Sigmoid colon (tissue), 7 donors: ENCODE data around the gene RETREG1. TPM values are rescaled to one million over a fixed set of nuclear protein-coding genes. Genes with fewer than 3 reads are reported as not detected.

Experiments used
- DNase-seq: peaks from one replicate; pipeline ENCODE4 v3.0.0-alpha.2; 2019
- H3K27ac ChIP-seq, 4 donors: fragments of 200-600 bp; sonication (generic); one replicate each; pipeline ENCODE4 v1.5.1; 2016 to 2019; ENCODE audit warnings: mild to moderate bottlenecking in 1 of 4
- H3K27me3 ChIP-seq, 3 donors: fragments of 200-600 bp; sonication (generic); one replicate each; pipeline ENCODE4 v1.5.1; 2019; ENCODE audit warnings: mild to moderate bottlenecking in 1 of 3
- H3K36me3 ChIP-seq, 4 donors: fragments of 200-600 bp; sonication (generic); one replicate each; pipeline ENCODE4 v1.5.1; 2016 to 2019
- H3K4me1 ChIP-seq, 4 donors: fragments of 200-600 bp; sonication (generic); one replicate each; pipeline ENCODE4 v1.5.1; 2017 to 2019
- H3K4me3 ChIP-seq, 4 donors: fragments of 200-600 bp; sonication (generic); one replicate each; pipeline ENCODE4 v1.5.1; 2017 to 2019; ENCODE audit warnings: mild to moderate bottlenecking in 2 of 4, moderate library complexity in 1 of 4
- H3K9me3 ChIP-seq, 4 donors: fragments of 200-600 bp in 3 of 4; sonication (generic) in 3 of 4; one replicate each; pipeline versions ENCODE4 v1.5.1 to v1.6.1; 2013 to 2019
- EP300 ChIP-seq, 4 donors: sonication (generic); formaldehyde crosslinking; IDR thresholded peaks; one replicate each; pipeline ENCODE4 v1.6.1; 2017; ENCODE audit warnings: antibody characterized with exemption in 4 of 4
- POLR2A ChIP-seq, 2 donors: fragments of 450-650 bp; IDR thresholded peaks; one replicate each; pipeline ENCODE4 v1.6.1; 2016; ENCODE audit warnings: antibody characterized with exemption in 2 of 2, mild to moderate bottlenecking in 2 of 2, moderate library complexity in 2 of 2
- POLR2AphosphoS5 ChIP-seq, 4 donors: sonication (generic); formaldehyde crosslinking; IDR thresholded peaks; one replicate each; pipeline ENCODE4 v1.6.1; 2017; ENCODE audit warnings: antibody characterized with exemption in 4 of 4
- WGBS, 2 donors: extraction: QIAGEN DNeasy Blood & Tissue Kit; methylation state at CpG; one replicate each; pipeline ENCODE4 v1.1.7; 2013; 5-methylcytosine and 5-hydroxymethylcytosine counted together
- intact Hi-C: fragments of 100-400 bp; cut with DNase I; formaldehyde crosslinking; loops from one replicate; pipeline ENCODE4 v1.15.1; 2023
- polyA plus RNA-seq, 3 donors: library from polyadenylated mRNA; stranded (reverse); fragments of 200-250 nt; gene quantifications; one replicate each; pipeline ENCODE4 v1.2.3, GENCODE V29; 2013
- total RNA-seq, 4 donors: library from RNA; depleted of rRNA; stranded (reverse); fragments of >200 nt; gene quantifications; one replicate each; pipeline ENCODE4 v1.1.0, GENCODE V29; 2016
- TF ChIP-seq, protein P1 (sequence below), 4 experiments: fragments of 450-650 bp in 3 of 4; fragments of 200-600 bp in 1 of 4; IDR thresholded peaks; one replicate each; pipeline ENCODE4 v1.5.1; 2016 to 2019; ENCODE audit warnings: antibody characterized with exemption in 4 of 4, mild to moderate bottlenecking in 3 of 4, moderate library complexity in 2 of 4
- donor health status: healthy with polysubstance abuse.
- donor health status: Bipolar disorder and iron deficiency.
- donor health status: healthy.

The RETREG1 gene
- total and polyA plus RNA-seq, 7 donors: 10.8 to 21.2 (median 14.6) TPM

DNA sequence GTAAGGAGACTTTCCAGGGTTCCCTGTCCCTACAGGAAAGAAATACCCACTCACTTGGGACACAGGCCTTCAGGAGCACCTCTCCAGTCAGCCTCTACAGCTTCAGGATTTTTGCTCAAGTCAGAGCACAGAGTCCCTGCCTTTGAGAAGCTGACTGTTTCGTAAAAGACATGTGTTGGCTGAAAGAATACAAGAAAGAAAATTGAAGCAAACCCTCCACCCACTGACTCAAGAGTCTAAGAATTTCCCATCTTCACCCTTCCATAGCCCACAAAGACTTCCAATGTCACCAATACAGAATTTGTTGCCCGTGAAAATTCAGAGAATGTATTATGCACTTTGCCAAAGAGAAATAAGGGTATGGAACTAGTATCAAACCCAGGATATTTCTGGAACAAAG is 98.2 kb downstream of the RETREG1 start:
- no peak for DNase-seq
- H3K27me3 ChIP-seq: no peaks in the 10 kb centered on the region
- WGBS, 2 donors: 93 to 94% methylated on average over 2 of the region's 2 CpGs
- intact Hi-C loops: no loop called here
- no peaks in the 10 kb centered on the region for H3K9me3 ChIP-seq
- TF ChIP-seq POLR2AphosphoS5 (IDR thresholded peaks at IDR 0.05) (peak in 1 of 4 donors; percentile 28), EP300 (IDR thresholded peaks at IDR 0.05) (no peak)
- peak overlapping the region in 2 of 4 donors; percentile 12 to 27 for H3K27ac ChIP-seq
- H3K4me1 ChIP-seq: no peaks in the 10 kb centered on the region
- H3K4me3 ChIP-seq: no peak overlapping the region
- no peaks in the 10 kb centered on the region for H3K36me3 ChIP-seq

DNA sequence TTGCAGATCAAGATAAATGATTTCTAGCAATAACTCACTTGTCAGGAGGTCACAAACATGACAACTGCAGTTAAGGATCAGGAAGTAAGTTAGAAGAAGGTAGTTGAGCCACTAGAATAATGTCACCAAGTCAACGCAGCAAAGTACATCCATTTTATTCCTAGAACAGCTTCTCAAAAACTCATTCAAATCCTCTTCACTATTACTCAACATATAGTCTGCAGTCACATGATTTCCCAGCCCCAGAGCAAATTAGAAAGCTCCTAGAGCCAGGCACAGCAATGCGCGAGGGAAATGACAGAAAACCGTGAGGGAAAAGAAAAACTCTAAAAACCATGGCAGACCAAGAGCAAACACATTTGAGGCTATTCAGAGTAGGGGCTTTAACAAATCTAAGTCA is 101.3 kb downstream of the RETREG1 start:
- 33 to 78% methylated on average over 4 of the region's 4 CpGs for WGBS, 2 donors
- intact Hi-C loops: no loop called here

DNA sequence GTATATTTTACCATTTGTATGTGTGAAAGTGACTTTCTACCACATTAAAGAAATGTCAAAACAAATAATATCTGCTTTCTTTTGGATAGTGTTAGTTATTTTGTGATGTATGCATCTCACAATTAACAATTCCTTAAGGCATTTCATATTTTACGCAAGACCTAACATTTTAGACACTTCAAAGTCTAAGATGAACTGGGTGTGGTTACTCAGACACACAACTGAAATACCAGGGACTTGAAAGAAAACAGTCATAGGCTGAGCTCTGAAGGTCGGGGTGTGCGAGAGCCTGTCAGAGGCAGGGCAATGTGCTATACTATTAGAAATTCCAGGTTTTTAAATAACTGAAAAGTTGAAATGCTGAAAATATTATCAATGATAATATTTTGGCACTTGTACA is 106.7 kb downstream of the RETREG1 start:
- Histone ChIP-seq H3K4me3 (no peak overlapping the region), H3K27ac (no peak overlapping the region), H3K4me1 (peaks cover 0 to 11% (median 3%) of the 10 kb centered on the region in 4 donors), H3K36me3 (no peaks in the 10 kb centered on the region), H3K9me3 (no peaks in the 10 kb centered on the region), H3K27me3 (no peaks in the 10 kb centered on the region)
- DNase-seq: no peak
- TF ChIP-seq, protein P1, sequence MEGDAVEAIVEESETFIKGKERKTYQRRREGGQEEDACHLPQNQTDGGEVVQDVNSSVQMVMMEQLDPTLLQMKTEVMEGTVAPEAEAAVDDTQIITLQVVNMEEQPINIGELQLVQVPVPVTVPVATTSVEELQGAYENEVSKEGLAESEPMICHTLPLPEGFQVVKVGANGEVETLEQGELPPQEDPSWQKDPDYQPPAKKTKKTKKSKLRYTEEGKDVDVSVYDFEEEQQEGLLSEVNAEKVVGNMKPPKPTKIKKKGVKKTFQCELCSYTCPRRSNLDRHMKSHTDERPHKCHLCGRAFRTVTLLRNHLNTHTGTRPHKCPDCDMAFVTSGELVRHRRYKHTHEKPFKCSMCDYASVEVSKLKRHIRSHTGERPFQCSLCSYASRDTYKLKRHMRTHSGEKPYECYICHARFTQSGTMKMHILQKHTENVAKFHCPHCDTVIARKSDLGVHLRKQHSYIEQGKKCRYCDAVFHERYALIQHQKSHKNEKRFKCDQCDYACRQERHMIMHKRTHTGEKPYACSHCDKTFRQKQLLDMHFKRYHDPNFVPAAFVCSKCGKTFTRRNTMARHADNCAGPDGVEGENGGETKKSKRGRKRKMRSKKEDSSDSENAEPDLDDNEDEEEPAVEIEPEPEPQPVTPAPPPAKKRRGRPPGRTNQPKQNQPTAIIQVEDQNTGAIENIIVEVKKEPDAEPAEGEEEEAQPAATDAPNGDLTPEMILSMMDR (IDR thresholded peaks at IDR 0.05): no peak
- TF ChIP-seq EP300 (IDR thresholded peaks at IDR 0.05): no peak
- no peak for TF ChIP-seq POLR2A (IDR thresholded peaks at IDR 0.05)
- TF ChIP-seq POLR2AphosphoS5 (IDR thresholded peaks at IDR 0.05): no peak
- 60 to 78% methylated on average over 3 of the region's 3 CpGs for WGBS, 2 donors
- intact Hi-C loops: no loop called here

More for the DNA sequence above, 101.3 kb downstream of the RETREG1 start:
- DNase-seq: no peak
- Histone ChIP-seq H3K36me3 (no peaks in the 10 kb centered on the region), H3K27me3 (no peaks in the 10 kb centered on the region), H3K4me3 (no peak overlapping the region), H3K4me1 (no peaks in the 10 kb centered on the region), H3K9me3 (no peaks in the 10 kb centered on the region), H3K27ac (no peak overlapping the region)
- TF ChIP-seq, protein P1 (IDR thresholded peaks at IDR 0.05): no peak
- TF ChIP-seq POLR2A (IDR thresholded peaks at IDR 0.05) (no peak), POLR2AphosphoS5 (IDR thresholded peaks at IDR 0.05) (no peak), EP300 (IDR thresholded peaks at IDR 0.05) (no peak)

DNA sequence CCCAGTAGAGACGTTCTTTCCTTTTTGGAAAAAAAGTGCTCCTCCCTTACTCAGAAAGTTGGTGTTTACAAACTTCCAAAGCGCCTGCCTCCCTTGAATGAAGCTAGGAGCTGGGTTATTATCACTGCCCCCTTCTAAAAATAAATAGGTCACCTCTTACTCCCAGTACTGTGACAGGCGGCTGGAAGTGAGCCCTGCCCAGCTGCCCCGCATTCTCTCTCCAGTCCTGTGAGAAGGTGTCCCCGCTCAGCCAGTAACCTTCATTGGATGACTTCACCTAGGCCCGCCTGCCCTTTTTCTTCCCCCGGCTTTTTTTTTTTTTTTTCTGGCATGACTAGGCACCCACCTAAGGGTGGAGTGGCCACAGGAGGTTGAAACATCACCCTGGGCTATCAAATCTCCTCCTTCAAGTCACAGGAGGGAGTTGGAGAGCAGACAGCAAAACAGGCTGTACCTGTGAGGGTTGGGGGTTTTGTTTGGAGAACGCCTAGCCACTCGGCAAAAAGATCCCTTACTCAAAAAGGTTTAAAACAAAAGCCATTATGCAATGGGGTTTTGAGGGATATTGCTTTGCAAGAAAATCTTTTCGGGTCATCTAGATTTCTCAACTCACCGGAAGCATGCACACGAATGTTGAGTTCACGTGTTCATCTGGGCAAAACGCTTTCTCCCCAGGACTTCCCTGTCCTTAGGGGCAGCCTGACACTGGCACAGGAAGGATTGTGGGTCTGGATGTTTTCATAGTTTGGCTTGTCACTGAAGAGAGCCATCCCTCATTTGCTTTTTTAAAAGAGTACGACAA is 107.9 kb downstream of the RETREG1 start:
- 15 to 65% methylated on average over 15 of the region's 15 CpGs for WGBS, 2 donors
- TF ChIP-seq, protein P1 (IDR thresholded peaks at IDR 0.05): no peak
- no peak for TF ChIP-seq POLR2AphosphoS5 (IDR thresholded peaks at IDR 0.05)
- TF ChIP-seq EP300 (IDR thresholded peaks at IDR 0.05): no peak
- TF ChIP-seq POLR2A (IDR thresholded peaks at IDR 0.05): no peak
- no peaks in the 10 kb centered on the region for H3K9me3 ChIP-seq
- H3K4me1 ChIP-seq: peaks cover 0 to 11% (median 3%) of the 10 kb centered on the region in 4 donors
- H3K27me3 ChIP-seq: no peaks in the 10 kb centered on the region
- no peak overlapping the region for H3K4me3 ChIP-seq
- intact Hi-C loops: no loop called here
- H3K27ac ChIP-seq: peak overlapping the region in 2 of 4 donors; percentile 16 to 18
- H3K36me3 ChIP-seq: no peaks in the 10 kb centered on the region
- no peak for DNase-seq

DNA sequence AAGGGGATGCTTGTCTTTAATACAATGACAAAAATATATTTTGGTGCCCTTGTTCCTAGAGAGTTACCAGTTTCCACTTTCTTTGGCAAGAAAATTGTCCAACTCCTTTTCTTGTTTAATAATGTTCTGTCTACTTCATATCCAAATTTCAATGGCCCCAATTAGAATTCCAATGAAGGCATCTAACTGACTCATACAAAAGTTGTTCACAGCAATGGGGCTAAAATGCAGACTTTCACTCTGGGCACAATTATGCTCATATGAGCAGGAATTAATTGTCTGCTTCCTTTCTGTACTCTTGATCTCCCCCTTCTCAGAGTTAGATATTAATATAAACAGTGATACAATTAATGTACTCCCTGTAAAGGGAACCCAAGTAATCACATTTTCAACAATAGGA is 109.1 kb downstream of the RETREG1 start:
- Histone ChIP-seq H3K4me3 (no peak overlapping the region), H3K9me3 (no peaks in the 10 kb centered on the region), H3K27ac (no peak overlapping the region), H3K27me3 (no peaks in the 10 kb centered on the region), H3K4me1 (peaks cover 0 to 11% (median 3%) of the 10 kb centered on the region in 4 donors), H3K36me3 (no peaks in the 10 kb centered on the region)
- DNase-seq: no peak
- intact Hi-C loops: no loop called here
- TF ChIP-seq POLR2A (IDR thresholded peaks at IDR 0.05) (no peak), POLR2AphosphoS5 (IDR thresholded peaks at IDR 0.05) (no peak), EP300 (IDR thresholded peaks at IDR 0.05) (no peak)
- TF ChIP-seq, protein P1 (IDR thresholded peaks at IDR 0.05): no peak
